Osteocyte (in vitro differentiated cells): ENCODE results near the gene FRY. TPM values are rescaled to one million over a fixed set of nuclear protein-coding genes. Genes with fewer than 3 reads are reported as not detected.

Experiments used
- DNase-seq: peaks from one replicate; pipeline ENCODE4 v3.0.0; 2021; ENCODE audit warnings: mixed read lengths; ENCODE audit not compliant: unreplicated experiment; ENCODE audit errors: extremely low spot score
- H3K27ac Mint-ChIP-seq: one replicate; pipeline ENCODE4 v1.8.0; 2021; ENCODE audit warnings: mild to moderate bottlenecking, mixed read lengths; ENCODE audit not compliant: unreplicated experiment
- H3K27me3 Mint-ChIP-seq: one replicate; pipeline ENCODE4 v1.8.0; 2021; ENCODE audit warnings: mixed read lengths; ENCODE audit not compliant: unreplicated experiment
- H3K36me3 Mint-ChIP-seq: one replicate; pipeline ENCODE4 v1.8.0; 2021; ENCODE audit warnings: mixed read lengths; ENCODE audit not compliant: unreplicated experiment
- H3K4me1 Mint-ChIP-seq: one replicate; pipeline ENCODE4 v1.8.0; 2021; ENCODE audit warnings: mixed read lengths; ENCODE audit not compliant: unreplicated experiment
- H3K4me3 Mint-ChIP-seq: one replicate; pipeline ENCODE4 v1.8.0; 2021; ENCODE audit warnings: mild to moderate bottlenecking, moderate library complexity, mixed read lengths; ENCODE audit not compliant: unreplicated experiment
- H3K9me3 Mint-ChIP-seq: one replicate; pipeline ENCODE4 v1.8.0; 2021; ENCODE audit warnings: mixed read lengths; ENCODE audit not compliant: unreplicated experiment
- total RNA-seq: library from RNA; stranded (reverse); gene quantifications from 2 replicates; pipeline ENCODE4 v1.2.1, GENCODE V29; 2021
- TF ChIP-seq, protein P1 (sequence below): fragments of 200-600 bp; sonication (generic); IDR thresholded peaks from 2 replicates; pipeline ENCODE4 v1.5.0; 2021; ENCODE audit warnings: antibody characterized with exemption, mild to moderate bottlenecking, moderate library complexity

Gene FRY
- total RNA-seq, 1 donor from 2014 or later: 2.0 TPM

DNA sequence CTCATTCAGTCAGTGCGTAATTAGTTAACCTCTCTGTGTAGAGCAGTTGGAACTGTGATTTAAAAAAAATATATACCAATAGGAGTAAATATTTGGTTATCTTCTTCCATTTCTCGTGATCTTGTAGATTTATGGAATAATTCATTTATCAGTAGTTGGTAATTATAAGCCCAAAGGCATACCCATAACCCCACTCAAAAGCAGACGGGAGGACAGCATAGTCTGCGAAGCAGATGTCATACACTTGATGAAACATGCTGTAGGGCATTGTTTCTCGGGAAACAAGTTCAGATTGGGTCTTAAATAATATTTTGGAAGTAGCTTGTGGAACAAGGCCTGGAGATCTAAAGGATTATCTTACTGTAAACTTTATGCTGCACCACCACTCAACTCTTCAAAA lies 119.7 kb downstream of the FRY start:
- TF ChIP-seq, protein P1, sequence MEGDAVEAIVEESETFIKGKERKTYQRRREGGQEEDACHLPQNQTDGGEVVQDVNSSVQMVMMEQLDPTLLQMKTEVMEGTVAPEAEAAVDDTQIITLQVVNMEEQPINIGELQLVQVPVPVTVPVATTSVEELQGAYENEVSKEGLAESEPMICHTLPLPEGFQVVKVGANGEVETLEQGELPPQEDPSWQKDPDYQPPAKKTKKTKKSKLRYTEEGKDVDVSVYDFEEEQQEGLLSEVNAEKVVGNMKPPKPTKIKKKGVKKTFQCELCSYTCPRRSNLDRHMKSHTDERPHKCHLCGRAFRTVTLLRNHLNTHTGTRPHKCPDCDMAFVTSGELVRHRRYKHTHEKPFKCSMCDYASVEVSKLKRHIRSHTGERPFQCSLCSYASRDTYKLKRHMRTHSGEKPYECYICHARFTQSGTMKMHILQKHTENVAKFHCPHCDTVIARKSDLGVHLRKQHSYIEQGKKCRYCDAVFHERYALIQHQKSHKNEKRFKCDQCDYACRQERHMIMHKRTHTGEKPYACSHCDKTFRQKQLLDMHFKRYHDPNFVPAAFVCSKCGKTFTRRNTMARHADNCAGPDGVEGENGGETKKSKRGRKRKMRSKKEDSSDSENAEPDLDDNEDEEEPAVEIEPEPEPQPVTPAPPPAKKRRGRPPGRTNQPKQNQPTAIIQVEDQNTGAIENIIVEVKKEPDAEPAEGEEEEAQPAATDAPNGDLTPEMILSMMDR: no peak
- Mint-ChIP-seq H3K4me1 (peaks cover 10% of the 10 kb centered on the region), H3K27ac (no peak overlapping the region)

DNA sequence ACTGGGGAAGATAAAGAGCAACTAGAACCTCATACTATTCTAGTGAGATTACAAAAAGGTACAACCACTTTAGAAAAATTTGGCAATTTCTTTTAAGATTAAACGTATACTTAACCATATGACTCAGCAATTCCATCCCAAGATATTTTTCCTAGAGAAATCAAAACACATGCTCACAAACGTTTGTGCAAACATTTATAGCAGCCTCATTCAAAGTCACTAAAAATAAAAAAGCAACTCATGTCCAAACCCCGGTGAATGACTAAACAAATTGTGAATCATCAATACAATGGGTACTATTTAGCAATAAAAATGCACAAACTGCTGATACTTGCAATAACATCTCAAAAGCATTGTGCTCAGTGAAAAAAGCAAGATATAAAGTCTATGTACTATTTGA lies 121.5 kb downstream of the FRY start:
- TF ChIP-seq, protein P1: no peak
- Mint-ChIP-seq H3K4me1 (peaks cover 10% of the 10 kb centered on the region), H3K9me3 (peaks cover 7% of the 10 kb centered on the region), H3K4me3 (no peak overlapping the region), H3K27ac (peak overlapping the region; percentile 19), H3K36me3 (no peaks in the 10 kb centered on the region), H3K27me3 (no peaks in the 10 kb centered on the region)
- DNase-seq: no peak

More for the DNA sequence above, 119.7 kb downstream of the FRY start:
- no peak for DNase-seq
- no peaks in the 10 kb centered on the region for H3K27me3 Mint-ChIP-seq
- H3K4me3 Mint-ChIP-seq: no peak overlapping the region
- no peaks in the 10 kb centered on the region for H3K36me3 Mint-ChIP-seq
- peaks cover 7% of the 10 kb centered on the region for H3K9me3 Mint-ChIP-seq

DNA sequence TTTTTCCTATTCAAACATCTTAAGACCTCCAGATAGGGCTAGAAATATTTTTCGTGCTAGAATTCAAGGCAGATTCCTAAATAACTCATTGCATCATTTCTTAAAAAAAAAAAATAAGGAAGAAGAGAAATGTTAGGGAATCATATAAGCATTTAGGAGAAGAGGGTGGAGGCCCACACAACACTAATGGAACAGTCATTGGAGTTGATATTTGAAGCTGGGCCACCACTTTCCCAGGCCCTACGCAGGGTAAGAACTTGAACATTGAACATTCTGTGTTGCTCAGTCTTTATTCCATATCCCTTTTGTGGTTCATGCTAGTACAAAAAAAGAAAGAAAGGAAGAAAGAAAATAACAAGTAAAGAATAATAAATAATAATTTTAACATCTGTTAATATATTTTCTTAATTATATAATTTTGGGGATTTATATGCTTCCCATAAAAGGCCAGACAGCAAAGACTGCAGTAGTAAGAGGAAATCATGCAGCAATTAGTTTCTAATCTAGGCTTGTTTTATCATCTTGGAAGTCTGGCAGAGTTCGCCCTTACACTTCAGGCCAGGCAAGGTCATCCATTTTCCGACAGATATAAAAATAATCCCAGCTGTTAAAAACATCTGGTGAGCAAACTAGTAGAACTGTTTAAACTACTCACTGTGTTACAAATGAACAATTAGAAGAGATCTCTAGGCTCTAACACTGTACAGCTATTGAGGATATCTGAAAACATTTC lies 127.7 kb downstream of the FRY start:
- Mint-ChIP-seq H3K4me1 (no peaks in the 10 kb centered on the region), H3K36me3 (no peaks in the 10 kb centered on the region)
- DNase-seq: no peak

DNA sequence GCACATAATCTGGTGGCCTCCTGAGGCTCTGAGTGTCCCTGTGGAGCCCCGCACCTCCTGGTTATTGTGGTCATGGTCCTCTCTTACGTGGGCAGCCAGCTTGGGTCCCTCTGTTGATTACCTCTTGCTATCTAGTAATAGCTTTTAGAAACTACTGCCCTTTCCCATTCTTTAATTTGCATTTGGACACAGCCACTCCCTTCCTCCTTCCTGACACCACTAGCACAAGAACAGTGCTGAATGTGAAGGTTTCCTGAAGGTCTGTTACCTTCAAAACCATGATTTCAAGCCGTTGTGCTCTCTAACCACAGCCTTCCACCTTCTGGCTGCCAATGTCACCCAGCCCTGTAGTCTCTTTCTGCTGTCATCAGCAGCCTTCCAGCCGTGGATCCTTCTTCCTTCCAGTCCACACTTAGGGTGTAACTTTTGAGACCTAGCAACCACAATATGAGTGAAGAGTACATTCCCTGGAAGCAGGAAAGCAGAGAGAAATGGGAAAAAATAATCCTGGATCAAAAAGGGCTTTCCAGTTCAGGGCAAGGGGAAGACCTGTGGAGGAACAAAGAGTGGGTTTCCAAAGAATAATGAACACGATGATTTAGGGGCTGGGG lies 130.9 kb downstream of the FRY start:
- Mint-ChIP-seq H3K27me3 (no peaks in the 10 kb centered on the region), H3K36me3 (no peaks in the 10 kb centered on the region), H3K9me3 (no peaks in the 10 kb centered on the region), H3K4me1 (no peaks in the 10 kb centered on the region), H3K27ac (no peak overlapping the region), H3K4me3 (no peak overlapping the region)
- TF ChIP-seq, protein P1: no peak
- DNase-seq: no peak

More for the DNA sequence above, 127.7 kb downstream of the FRY start:
- TF ChIP-seq, protein P1: no peak
- Mint-ChIP-seq H3K27ac (no peak overlapping the region), H3K9me3 (no peaks in the 10 kb centered on the region), H3K27me3 (no peaks in the 10 kb centered on the region), H3K4me3 (no peak overlapping the region)

DNA sequence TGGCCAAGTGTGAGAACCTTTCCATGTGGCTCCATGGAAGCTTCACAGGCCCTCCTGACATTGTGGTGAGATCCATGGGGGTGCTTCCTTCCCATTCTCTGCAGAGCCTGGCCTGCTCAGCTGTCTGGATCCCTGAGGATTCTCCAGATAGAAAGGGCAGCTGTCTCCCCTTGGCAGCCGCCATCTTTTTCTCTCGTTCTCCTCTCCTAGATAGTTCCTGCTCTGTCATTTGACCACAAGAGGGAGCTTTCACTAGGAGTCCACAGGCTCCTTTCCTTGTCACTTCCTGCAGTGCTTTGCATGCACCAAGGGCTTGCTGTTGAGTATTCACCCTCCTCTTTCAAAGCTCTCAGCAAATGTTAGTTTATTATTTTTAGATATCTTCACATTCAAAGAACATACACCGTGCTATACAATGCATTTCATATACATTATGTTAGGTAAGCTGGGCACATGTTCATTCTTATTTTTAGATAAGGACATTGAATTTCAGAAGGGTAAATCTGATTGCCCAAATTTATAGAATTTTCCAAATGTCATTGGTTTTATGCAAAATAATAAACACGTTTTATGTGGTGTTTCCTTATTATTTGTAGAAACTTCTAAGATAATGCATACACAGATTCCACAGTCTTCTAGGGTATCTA lies 133.2 kb downstream of the FRY start:
- Mint-ChIP-seq H3K27me3 (no peaks in the 10 kb centered on the region), H3K27ac (peak overlapping the region; percentile 52), H3K9me3 (no peaks in the 10 kb centered on the region), H3K4me3 (no peak overlapping the region), H3K4me1 (no peaks in the 10 kb centered on the region), H3K36me3 (no peaks in the 10 kb centered on the region)
- DNase-seq: no peak
- TF ChIP-seq, protein P1: peak; percentile 72
